Measurements from ENCODE around the gene FOXG1. TPM values are rescaled to one million over a fixed set of nuclear protein-coding genes. Genes with fewer than 3 reads are reported as not detected.

The FOXG1 gene
- total and polyA plus RNA-seq, 2 of the 4 experiments (the other 2 are of a cell fraction), result not detected

GRCh38 chr14:28757786-28758185 is 8.8 kb upstream of the FOXG1 start:
- no peak overlapping the region for H2AFZ ChIP-seq (replicated peaks; ENCODE audit: low read length, poor library complexity)
- H3K36me3 ChIP-seq (ENCODE audit: control insufficient read depth, insufficient read depth, low read length), result no peaks in the 10 kb centered on the region
- H3K23ac ChIP-seq (ENCODE audit: low read depth, low read length), result no peak overlapping the region
- H3K14ac ChIP-seq (replicated peaks; ENCODE audit: low read depth, low read length), result no peak overlapping the region
- H3K27ac ChIP-seq (ENCODE audit: insufficient read depth, low read length), result no peak overlapping the region
- BruUV-seq (replicated peaks), result no TSS peak
- no peak overlapping the region for H3K4me3 ChIP-seq (ENCODE audit: insufficient read depth, low read depth, low read length)
- H3K4ac ChIP-seq (ENCODE audit: low read depth, low read length), result no peak overlapping the region
- no peak overlapping the region for H4K91ac ChIP-seq (ENCODE audit: insufficient read depth, low read depth, low read length)
- intact Hi-C loops (cut with micrococcal nuclease) (loop anchor here (1.0 to 10.0 kb wide), 4 partner anchors 466 to 1457 kb away; partner anchors contain the start of gene PRKD1), in situ Hi-C loops (cut with MboI; ENCODE audit: low sequenced_read_pairs) (loop anchor here (10.0 to 25.0 kb wide), 2 partner anchors 1255 to 1457 kb away; no protein-coding TSS in a partner anchor), dilution Hi-C loops (cut with HindIII; ENCODE audit: low sequenced_read_pairs, unreplicated experiment) (loop anchor here (10.0 kb wide), 1 partner anchor 777 kb away; no protein-coding TSS in a partner anchor)
- DNase-seq (no peak), ATAC-seq (ENCODE audit: low read depth) (no peak)
- ChIA-PET POLR2A (ENCODE audit: unreplicated experiment) (no interaction called here), CTCF (interaction anchor here (0.9 to 2.1 kb wide), 7 partner anchors 11 to 1613 kb away, joined by 3 to 6 read pairs (median 4); no protein-coding TSS in a partner anchor)
- no peak overlapping the region for H3K56ac ChIP-seq (ENCODE audit: extremely low read depth, insufficient read depth, low read length)
- no peaks in the 10 kb centered on the region for H3K9me1 ChIP-seq (ENCODE audit: insufficient read depth, low read length)
- H3K9me3 ChIP-seq (ENCODE audit: control insufficient read depth, insufficient read depth, low read length), result peaks cover 4% of the 10 kb centered on the region
- H2AK9ac ChIP-seq (replicated peaks; ENCODE audit: low read depth, low read length, poor library complexity), result no peak overlapping the region
- H3K4me2 ChIP-seq (ENCODE audit: low read depth, low read length), result no peak overlapping the region
- H3K4me1 ChIP-seq (ENCODE audit: control insufficient read depth, insufficient read depth, low read length), result no peaks in the 10 kb centered on the region
- peaks cover 75% of the 10 kb centered on the region for H3K27me3 ChIP-seq (ENCODE audit: control insufficient read depth, insufficient read depth, low read length)
- H2BK120ac ChIP-seq (ENCODE audit: low read depth, low read length), result no peak overlapping the region
- no peak for TF ChIP-seq BHLHE40 (IDR thresholded peaks at IDR 0.05; ENCODE audit: low read depth, low read length)
- TF ChIP-seq CHD1 (IDR thresholded peaks at IDR 0.05; ENCODE audit: low read depth, low read length), result no peak
- TF ChIP-seq RFX5 (IDR thresholded peaks at IDR 0.05; ENCODE audit: low read depth, low read length), result no peak
- no peak for TF ChIP-seq MAFK (IDR thresholded peaks at IDR 0.05; ENCODE audit: low read depth, low read length)
- TF ChIP-seq MXI1 (IDR thresholded peaks at IDR 0.05; ENCODE audit: borderline replicate concordance, low read depth, low read length), result no peak
- TF ChIP-seq FOS (IDR thresholded peaks at IDR 0.05; ENCODE audit: low read depth, low read length), result no peak
- no peak for TF ChIP-seq RAD21 (IDR thresholded peaks at IDR 0.05; ENCODE audit: low read length)
- TF ChIP-seq USF2 (IDR thresholded peaks at IDR 0.05; ENCODE audit: low read depth, low read length), result no peak
- no peak for TF ChIP-seq CTCF (conservative IDR thresholded peaks at IDR 0.05; ENCODE audit: low read depth, low read length)
- TF ChIP-seq MAZ (IDR thresholded peaks at IDR 0.05; ENCODE audit: borderline replicate concordance, low read depth, low read length), result no peak
- H4K5ac ChIP-seq (ENCODE audit: low read depth, low read length), result no peak overlapping the region
- H4K8ac ChIP-seq (ENCODE audit: low read depth in 2 of 2, low read length in 2 of 2), result no peak overlapping the region
- H4K20me1 ChIP-seq (ENCODE audit: insufficient read depth, low read length), result no peaks in the 10 kb centered on the region
- H2BK15ac ChIP-seq (ENCODE audit: low read depth, low read length), result no peak overlapping the region
- WGBS, 2 experiments (ENCODE audit: extremely low coverage in 2 of 2, insufficient read length in 1 of 2), result no CpG with 5 or more reads among the region's 7 CpGs
- H2BK5ac ChIP-seq (ENCODE audit: low read depth, low read length, poor library complexity, severe bottlenecking), result no peak overlapping the region
- no peaks in the 10 kb centered on the region for H3K79me1 ChIP-seq (ENCODE audit: low read depth in 1 of 2, low read length in 2 of 2)
- H3K9ac ChIP-seq (ENCODE audit: low read depth, low read length), result no peak overlapping the region
- no peak overlapping the region for H2BK20ac ChIP-seq (ENCODE audit: low read depth, low read length)
- H2AK5ac ChIP-seq (ENCODE audit: low read depth, low read length), result no peak overlapping the region
- H3K18ac ChIP-seq (ENCODE audit: low read depth, low read length), result no peak overlapping the region
